GM12875 (cell line): ENCODE data around the gene ATF1.
A peak's percentile ranks its signal among the peaks of the same experiment; 100 is the strongest.

Source experiments
- H3K4me3 ChIP-seq: one replicate; pipeline ENCODE4 v1.5.1; 2011; ENCODE audit warnings: low read depth, low read length, control low read depth
- CTCF ChIP-seq: IDR thresholded peaks from 2 replicates; pipeline ENCODE4 v1.5.1; 2011; ENCODE audit warnings: low read depth, mild to moderate bottlenecking, control low read depth, inconsistent platforms, low read length, moderate library complexity, borderline replicate concordance; ENCODE audit not compliant: insufficient read depth

Gene ATF1

GRCh38 chr12:50763639-50764285, at the start of gene ATF1:
ATF1 (plus strand) TSS chr12:50764101; CDS start chr12:50780146, 16,045 bp downstream.
- peak within 1 kb of the TSS; percentile 94 for H3K4me3 ChIP-seq
- TF ChIP-seq CTCF, result no peak

GRCh38 chr12:50715174-50715573, 48.7 kb upstream of the ATF1 start:
- H3K4me3 ChIP-seq, result no peak overlapping the region
- TF ChIP-seq CTCF, result no peak

GRCh38 chr12:50718760-50719159, 45.1 kb upstream of the ATF1 start:
- TF ChIP-seq CTCF, result no peak
- H3K4me3 ChIP-seq, result no peak overlapping the region

- no peak for TF ChIP-seq CTCF
- no peak overlapping the region for H3K4me3 ChIP-seq
Observed at GRCh38 chr12:50720085-50720484, 43.8 kb upstream of the ATF1 start.

- no peak overlapping the region for H3K4me3 ChIP-seq
- no peak for TF ChIP-seq CTCF
Observed at GRCh38 chr12:50720501-50720900, 43.4 kb upstream of the ATF1 start.

- no peak overlapping the region for H3K4me3 ChIP-seq
- TF ChIP-seq CTCF, result no peak
Observed at GRCh38 chr12:50723865-50724264, 40.0 kb upstream of the ATF1 start.
